Endodermal cell (in vitro differentiated cells): Measurements from ENCODE around the gene CASP9. TPM values are rescaled to one million over a fixed set of nuclear protein-coding genes. Genes with fewer than 3 reads are reported as not detected.
"Not testable (repeated sequence)": the region's sequence is repeated elsewhere in the genome, so short reads cannot be mapped to it uniquely, and the experiment has no call there.

Experiments
- DNase-seq: peaks from one replicate; pipeline ENCODE4 v3.0.0-alpha.2; 2017
- H3K27ac ChIP-seq: 2 replicates; pipeline ENCODE4 v1.5.1; 2013; ENCODE audit warnings: mild to moderate bottlenecking, low read depth, low read length, moderate library complexity
- H3K27me3 ChIP-seq: 2 replicates; pipeline ENCODE4 v1.6.1; 2013; ENCODE audit warnings: mild to moderate bottlenecking, low read length, moderate library complexity; ENCODE audit not compliant: insufficient read depth, control insufficient read depth, poor library complexity, severe bottlenecking
- H3K36me3 ChIP-seq: 2 replicates; pipeline ENCODE4 v1.7.0; 2013; ENCODE audit warnings: mild to moderate bottlenecking, low read length, moderate library complexity; ENCODE audit not compliant: control insufficient read depth, insufficient read depth
- H3K4me1 ChIP-seq: one replicate; pipeline ENCODE4 v1.7.0; 2013; ENCODE audit warnings: low read length; ENCODE audit not compliant: control insufficient read depth, insufficient read depth
- H3K4me3 ChIP-seq: 2 replicates; pipeline ENCODE4 v1.5.1; 2013; ENCODE audit warnings: mild to moderate bottlenecking, low read length, moderate library complexity
- H3K9ac ChIP-seq: 2 replicates; pipeline ENCODE4 v1.6.1; 2013; ENCODE audit warnings: mild to moderate bottlenecking, low read length, moderate library complexity; ENCODE audit not compliant: poor library complexity, severe bottlenecking; ENCODE audit errors: extremely low read depth
- H3K9me3 ChIP-seq: 2 replicates; pipeline ENCODE4 v1.6.1; 2013; ENCODE audit warnings: mild to moderate bottlenecking, low read length, moderate library complexity; ENCODE audit not compliant: control insufficient read depth
- H3K27ac Mint-ChIP-seq: 2 replicates; pipeline ENCODE4 v1.8.0; 2020; ENCODE audit warnings: mixed read lengths
- H3K27me3 Mint-ChIP-seq: 2 replicates; pipeline ENCODE4 v1.8.0; 2021; ENCODE audit warnings: mild to moderate bottlenecking, mixed read lengths; ENCODE audit not compliant: insufficient read depth
- H3K36me3 Mint-ChIP-seq: 2 replicates; pipeline ENCODE4 v1.8.0; 2020; ENCODE audit warnings: low read depth, mixed read lengths
- H3K4me1 Mint-ChIP-seq: 2 replicates; pipeline ENCODE4 v1.8.0; 2020; ENCODE audit warnings: mixed read lengths
- H3K4me3 Mint-ChIP-seq: 2 replicates; pipeline ENCODE4 v1.8.0; 2020; ENCODE audit warnings: mild to moderate bottlenecking, moderate library complexity, mixed read lengths
- H3K9me3 Mint-ChIP-seq: 2 replicates; pipeline ENCODE4 v1.8.0; 2020; ENCODE audit warnings: mild to moderate bottlenecking, mixed read lengths
- WGBS, 2 experiments: methylation state at CpG; one replicate each; pipeline versions ENCODE4 v1.1.5 to v1.1.7; 2013; ENCODE audit warnings: missing lambda C conversion rate in 2 of 2, mixed read lengths in 1 of 2; ENCODE audit not compliant: insufficient coverage in 1 of 2, insufficient read length in 1 of 2; 5-methylcytosine and 5-hydroxymethylcytosine counted together
- total RNA-seq, 2 donors: library from RNA; stranded (reverse); fragmentation: NEBNext Ultra II Directional in 1 of 2; extraction: Animal tissue kit (Norgen Biotek cat#: 25700) in 1 of 2; gene quantifications; 2 replicates in 1 of 2; 3 replicates in 1 of 2; pipeline ENCODE4 v1.2.1, GENCODE V29; 2021
- TF ChIP-seq, protein P1 (sequence below): fragments of 200-600 bp; sonication (generic); conservative IDR thresholded peaks from 2 replicates; pipeline ENCODE4 v1.5.0; 2021; ENCODE audit warnings: antibody characterized with exemption, mild to moderate bottlenecking

CASP9 gene
- total RNA-seq, 2 donors from 2014 or later, result 15.5 to 16.1 TPM

DNA sequence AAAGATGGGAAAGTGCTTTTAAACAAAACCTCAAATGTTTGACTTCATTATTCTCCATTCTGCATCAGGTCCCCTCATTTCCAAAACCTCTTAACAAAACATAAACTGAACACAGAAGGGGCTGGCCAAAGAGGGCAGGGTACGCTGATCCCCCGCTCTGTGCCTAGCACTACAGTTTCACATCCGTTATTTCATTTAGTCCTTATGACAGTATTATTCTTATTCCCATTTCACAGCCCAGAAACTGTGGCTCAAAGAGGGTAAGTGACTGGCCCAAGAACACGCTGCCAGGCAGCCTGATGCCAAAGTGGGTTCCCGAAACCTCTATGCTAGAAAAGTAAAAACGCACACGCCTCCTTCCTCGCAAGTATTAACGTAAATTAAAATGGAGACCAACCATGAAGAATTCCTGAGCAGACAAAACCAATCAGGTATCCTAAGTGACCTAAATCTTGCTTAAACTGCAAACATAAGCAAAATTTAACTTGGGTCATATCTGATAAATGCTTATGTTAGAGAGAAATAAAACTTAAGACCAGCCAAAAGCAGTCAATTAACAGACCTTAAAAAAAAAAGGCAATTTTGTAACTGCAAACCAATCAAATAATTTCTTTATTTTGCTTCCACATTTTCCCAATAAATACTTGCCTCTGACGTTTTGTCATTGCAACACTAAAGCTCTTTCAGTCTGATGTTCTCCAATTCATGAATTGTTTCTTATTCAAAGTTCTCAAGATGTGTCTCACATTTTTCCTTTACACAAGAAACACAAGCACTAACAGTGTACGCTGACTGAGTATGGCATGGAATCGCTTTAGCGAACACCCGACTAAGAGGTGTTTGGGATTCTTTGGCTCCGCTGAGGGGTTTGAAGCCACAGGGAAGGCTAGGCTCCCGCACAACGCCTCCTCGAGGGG is 653 bp downstream of the CASP9 start:
- H3K27ac Mint-ChIP-seq, result peak overlapping the region; percentile 88
- TF ChIP-seq, protein P1, sequence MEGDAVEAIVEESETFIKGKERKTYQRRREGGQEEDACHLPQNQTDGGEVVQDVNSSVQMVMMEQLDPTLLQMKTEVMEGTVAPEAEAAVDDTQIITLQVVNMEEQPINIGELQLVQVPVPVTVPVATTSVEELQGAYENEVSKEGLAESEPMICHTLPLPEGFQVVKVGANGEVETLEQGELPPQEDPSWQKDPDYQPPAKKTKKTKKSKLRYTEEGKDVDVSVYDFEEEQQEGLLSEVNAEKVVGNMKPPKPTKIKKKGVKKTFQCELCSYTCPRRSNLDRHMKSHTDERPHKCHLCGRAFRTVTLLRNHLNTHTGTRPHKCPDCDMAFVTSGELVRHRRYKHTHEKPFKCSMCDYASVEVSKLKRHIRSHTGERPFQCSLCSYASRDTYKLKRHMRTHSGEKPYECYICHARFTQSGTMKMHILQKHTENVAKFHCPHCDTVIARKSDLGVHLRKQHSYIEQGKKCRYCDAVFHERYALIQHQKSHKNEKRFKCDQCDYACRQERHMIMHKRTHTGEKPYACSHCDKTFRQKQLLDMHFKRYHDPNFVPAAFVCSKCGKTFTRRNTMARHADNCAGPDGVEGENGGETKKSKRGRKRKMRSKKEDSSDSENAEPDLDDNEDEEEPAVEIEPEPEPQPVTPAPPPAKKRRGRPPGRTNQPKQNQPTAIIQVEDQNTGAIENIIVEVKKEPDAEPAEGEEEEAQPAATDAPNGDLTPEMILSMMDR, result no peak
- no peaks in the 10 kb centered on the region for H3K27me3 Mint-ChIP-seq
- peak overlapping the region; percentile 62 for H3K27ac ChIP-seq
- H3K9ac ChIP-seq, result peak overlapping the region; percentile 63
- H3K4me1 Mint-ChIP-seq, result peaks cover 30% of the 10 kb centered on the region
- H3K36me3 Mint-ChIP-seq, result peaks cover 2% of the 10 kb centered on the region
- no peaks in the 10 kb centered on the region for H3K36me3 ChIP-seq
- H3K27me3 ChIP-seq, result no peaks in the 10 kb centered on the region
- H3K9me3 Mint-ChIP-seq, result no peaks in the 10 kb centered on the region
- peak overlapping the region; percentile 89 for H3K4me3 ChIP-seq
- peak overlapping the region; percentile 82 for H3K4me3 Mint-ChIP-seq
- no peaks in the 10 kb centered on the region for H3K9me3 ChIP-seq
- WGBS, 2 experiments, result 44% methylated on average over 18 of the region's 18 CpGs
- peak; percentile 37 for DNase-seq
- no peaks in the 10 kb centered on the region for H3K4me1 ChIP-seq

DNA sequence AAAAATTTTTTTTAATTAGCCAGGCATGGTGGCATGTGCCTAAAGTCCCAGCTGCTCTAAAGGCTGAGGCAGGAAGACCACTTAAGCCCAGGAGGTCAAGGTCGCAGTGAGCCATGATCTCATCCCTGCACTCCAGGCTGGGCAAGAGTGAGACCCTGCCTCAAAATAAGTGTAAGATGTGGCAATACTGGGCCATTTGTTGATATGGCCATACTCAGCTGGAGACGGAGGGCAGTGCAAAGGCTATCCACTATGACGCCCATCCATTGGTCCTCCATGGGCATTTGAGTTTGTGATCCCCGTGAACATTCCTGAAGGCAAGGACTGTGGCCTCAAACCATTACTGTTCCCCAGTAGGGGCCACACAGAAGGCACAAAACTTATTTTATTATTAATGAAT is 1.5 kb downstream of the CASP9 start:
- Mint-ChIP-seq H3K27me3 (no peaks in the 10 kb centered on the region), H3K4me1 (peaks cover 25% of the 10 kb centered on the region), H3K4me3 (peak overlapping the region; percentile 82), H3K27ac (no peak overlapping the region), H3K36me3 (peaks cover 5% of the 10 kb centered on the region), H3K9me3 (no peaks in the 10 kb centered on the region)
- no peaks in the 10 kb centered on the region for H3K9me3 ChIP-seq
- WGBS, 2 experiments, result 91 to 93% methylated on average over 3 to 4 of the region's 4 CpGs
- H3K27ac ChIP-seq, result no peak overlapping the region
- no peaks in the 10 kb centered on the region for H3K27me3 ChIP-seq
- H3K4me3 ChIP-seq, result no peak overlapping the region
- no peaks in the 10 kb centered on the region for H3K4me1 ChIP-seq
- no peak overlapping the region for H3K9ac ChIP-seq
- no peaks in the 10 kb centered on the region for H3K36me3 ChIP-seq
- peak; percentile 20 for DNase-seq
- TF ChIP-seq, protein P1, result no peak

DNA sequence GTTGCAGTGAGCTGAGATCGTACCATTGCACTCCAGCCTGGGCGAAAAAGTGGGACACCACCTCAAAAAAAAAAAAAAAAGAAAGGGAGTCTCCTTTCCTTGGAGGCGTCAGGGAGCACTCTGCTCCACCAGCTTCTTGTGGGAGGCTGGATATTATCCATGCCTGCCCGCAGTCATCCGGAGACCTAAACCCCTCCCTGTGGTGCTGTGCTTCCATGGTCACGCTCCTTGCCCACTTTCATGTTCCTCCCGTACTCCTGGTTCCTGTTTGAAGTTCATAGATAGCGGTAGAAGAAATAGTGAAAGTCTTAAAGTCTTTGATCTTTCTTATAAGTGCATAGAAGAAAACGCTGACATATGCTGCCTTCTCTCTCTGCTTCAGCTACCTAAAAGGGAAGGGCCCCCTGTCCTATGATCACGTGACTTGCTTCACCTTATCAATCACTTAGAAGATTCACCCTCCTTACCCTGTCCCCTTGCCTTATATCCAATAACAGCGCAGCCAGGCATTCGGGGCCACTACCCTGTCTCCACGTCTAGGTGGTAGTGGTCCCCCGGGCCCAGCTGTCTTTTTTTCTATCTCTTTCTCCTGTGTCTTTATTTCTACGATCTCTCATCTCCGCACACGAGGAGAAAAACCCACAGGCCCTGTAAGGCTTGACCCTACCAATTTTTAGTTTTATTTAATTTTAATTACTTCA is 2.7 kb downstream of the CASP9 start:
- Mint-ChIP-seq H3K4me1 (peaks cover 22% of the 10 kb centered on the region), H3K36me3 (peaks cover 15% of the 10 kb centered on the region)
- not testable (repeated sequence) for H3K4me3 ChIP-seq, H3K27ac ChIP-seq, H3K27me3 ChIP-seq, H3K9ac ChIP-seq, H3K9me3 ChIP-seq, H3K4me3 Mint-ChIP-seq, H3K36me3 ChIP-seq, H3K27ac Mint-ChIP-seq, H3K27me3 Mint-ChIP-seq, H3K9me3 Mint-ChIP-seq, H3K4me1 ChIP-seq
- 92 to 93% methylated on average over 8 to 16 of the region's 17 CpGs for WGBS, 2 experiments
- DNase-seq, result peak; percentile 34
